T47D (cell line): ENCODE measurements around the gene NEDD4L.

Source experiments
- DNase-seq, 2 experiments: peaks; one replicate each; pipeline versions ENCODE4 v3.0.0 to v3.0.0-alpha.2; 2011 to 2012; ENCODE audit warnings: low read depth in 1 of 2, low spot score in 1 of 2
- JUND ChIP-seq: IDR thresholded peaks from 2 replicates; pipeline ENCODE4 v1.6.1; 2012; ENCODE audit warnings: low read depth
- in situ Hi-C: cut with HindIII; loops from 2 replicates; pipeline ENCODE4 v1.10.0; 2016; ENCODE audit warnings: low sequenced_read_pairs, low pct_unique_long_range_greater_than_20kb

The NEDD4L gene

DNA sequence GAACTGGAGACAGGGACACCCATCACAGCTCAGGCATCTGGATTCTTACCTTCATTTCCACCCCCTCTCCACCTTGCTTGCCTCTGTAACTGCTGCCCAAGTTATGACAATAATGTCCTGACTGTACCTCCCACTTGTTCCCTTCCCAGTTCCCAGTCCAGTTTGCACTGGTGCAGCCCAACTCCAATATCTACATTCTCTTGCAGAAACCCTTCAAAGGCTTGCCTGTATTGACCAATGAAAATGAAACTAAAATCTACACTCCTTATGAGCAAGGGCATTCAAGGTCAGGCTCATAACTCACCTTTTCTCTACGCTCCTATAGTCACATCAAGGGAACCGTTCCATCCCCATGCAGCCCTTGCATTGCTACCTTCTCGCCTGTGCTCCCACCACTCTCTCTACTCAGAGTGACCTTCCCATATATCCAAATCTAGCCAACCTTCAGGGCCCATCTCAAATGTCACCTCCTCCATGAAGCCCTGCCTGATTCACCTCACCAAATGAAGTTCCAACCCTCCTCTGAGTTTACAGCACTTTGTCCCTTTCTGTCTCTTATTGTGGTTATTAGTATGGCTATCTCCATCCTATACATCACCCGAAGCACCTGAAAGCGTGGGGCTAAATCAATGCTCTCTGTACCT, 365.9 kb downstream of the NEDD4L start:
- in situ Hi-C loops = no loop called here
- DNase-seq = no peak

DNA sequence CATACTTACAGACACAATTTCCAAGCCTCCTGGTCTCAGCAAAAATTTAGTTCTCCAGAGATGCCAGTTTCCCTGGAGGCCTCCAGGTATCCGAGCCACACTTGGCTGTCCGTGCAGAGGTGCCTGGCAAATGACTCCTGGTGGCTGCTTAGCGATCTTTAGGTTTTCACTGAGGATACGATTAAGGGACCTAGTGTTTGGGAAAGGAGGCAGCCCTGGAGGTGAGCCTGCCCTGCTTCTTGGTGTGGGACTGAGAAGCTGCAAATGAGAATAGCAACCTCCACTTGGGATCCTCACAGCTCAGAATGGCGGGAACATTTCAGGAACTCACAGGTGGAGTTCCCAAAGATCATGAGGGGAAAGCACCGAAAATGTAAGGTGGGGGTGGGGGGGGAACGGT, 367.3 kb downstream of the NEDD4L start:
- in situ Hi-C loops = no loop called here
- DNase-seq = no peak
- TF ChIP-seq JUND = no peak

More for the DNA sequence above, 365.9 kb downstream of the NEDD4L start:
- TF ChIP-seq JUND = no peak

GRCh38 chr18:58412844-58413666, 369.0 kb downstream of the NEDD4L start:
- TF ChIP-seq JUND = no peak
- in situ Hi-C loops = no loop called here
- DNase-seq = no peak

DNA sequence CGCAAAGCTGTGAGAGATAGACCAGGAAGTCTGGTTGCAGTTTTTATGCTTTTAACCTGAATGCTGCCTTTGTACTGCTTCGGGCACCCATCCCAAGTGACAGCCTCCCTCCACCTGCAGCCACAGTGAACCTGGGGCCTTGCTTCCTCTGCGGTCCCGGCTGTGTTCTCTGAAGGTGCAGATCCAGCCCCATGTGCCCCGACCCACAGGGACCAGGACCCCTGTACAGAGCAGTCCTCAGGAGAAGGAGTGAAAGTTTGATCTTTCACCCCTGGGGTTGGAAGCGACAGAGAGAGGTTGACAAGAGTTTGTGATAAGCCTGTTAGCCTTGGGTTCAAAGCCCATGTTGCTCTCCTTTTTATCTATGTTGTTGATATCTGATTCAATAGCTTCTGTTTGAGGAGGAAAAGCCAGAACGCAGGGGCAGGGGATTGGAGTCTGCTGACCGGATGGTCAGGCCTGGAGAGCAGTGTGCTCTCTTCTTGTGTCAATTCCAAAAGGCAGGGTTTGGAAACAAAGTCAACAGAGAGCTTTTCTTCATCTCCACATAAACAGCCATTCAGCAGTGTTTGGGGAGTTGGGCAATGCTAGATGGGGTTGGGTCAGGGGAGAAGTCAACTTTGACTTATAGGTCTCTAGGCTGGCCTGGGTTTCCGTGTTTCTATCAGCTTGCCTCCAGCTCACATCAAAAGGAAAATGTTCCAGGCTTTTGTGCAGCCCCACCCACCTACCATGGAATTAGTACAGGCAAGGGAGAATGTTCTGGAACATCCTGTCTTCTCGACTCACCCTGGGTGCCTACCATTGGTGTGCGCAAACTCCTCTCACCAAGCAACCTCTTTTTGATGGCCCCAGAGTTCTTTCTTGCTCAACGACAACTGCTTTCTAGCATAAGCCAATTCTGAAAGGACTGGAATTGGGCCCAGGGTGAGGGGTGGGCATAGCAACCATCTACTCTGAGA, 369.9 kb downstream of the NEDD4L start:
- in situ Hi-C loops = no loop called here
- TF ChIP-seq JUND = no peak
- no peak for DNase-seq

DNA sequence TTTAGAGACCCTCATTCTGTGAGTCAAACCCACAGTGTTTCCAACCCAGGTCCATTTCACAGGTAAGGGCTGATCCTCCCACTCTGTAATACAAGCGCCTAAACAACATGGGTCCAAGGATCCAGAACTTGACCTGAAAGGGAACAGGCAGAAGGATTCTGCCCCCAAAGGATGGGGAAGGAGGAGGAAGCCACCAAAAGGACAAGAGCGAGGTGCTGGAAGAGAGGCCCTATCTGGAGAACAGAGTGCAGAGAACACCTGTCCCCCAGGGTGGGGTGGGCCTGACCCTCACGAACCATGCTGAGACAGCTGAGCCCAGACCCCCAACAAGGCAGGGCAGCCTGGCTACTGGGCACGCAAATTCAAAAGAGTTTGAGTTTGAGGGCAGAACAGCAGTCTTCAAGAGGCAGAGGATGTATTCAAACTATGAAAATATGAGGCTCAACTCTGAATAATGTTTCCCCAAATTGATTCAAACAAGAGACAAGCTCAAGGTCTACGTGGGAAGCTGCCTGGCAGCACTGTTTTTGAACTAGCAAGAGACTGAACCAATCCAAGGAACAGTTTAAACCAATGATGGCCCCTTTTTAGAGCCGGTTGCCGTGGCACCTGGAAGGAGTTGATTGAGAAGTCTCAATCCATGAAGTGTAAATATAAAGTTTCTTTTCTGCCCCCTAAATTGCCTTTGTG, 372.1 kb downstream of the NEDD4L start:
- TF ChIP-seq JUND = no peak
- DNase-seq = no peak
- in situ Hi-C loops = no loop called here

GRCh38 chr18:58416704-58417683, 373.0 kb downstream of the NEDD4L start:
- in situ Hi-C loops = no loop called here
- TF ChIP-seq JUND = no peak
- DNase-seq = no peak

GRCh38 chr18:58417752-58418151, 373.7 kb downstream of the NEDD4L start:
- DNase-seq = no peak
- TF ChIP-seq JUND = no peak
- in situ Hi-C loops = no loop called here

GRCh38 chr18:58418361-58418760, 374.3 kb downstream of the NEDD4L start:
- no peak for TF ChIP-seq JUND
- in situ Hi-C loops = no loop called here
- DNase-seq = no peak

- TF ChIP-seq JUND = no peak
- DNase-seq = no peak
- in situ Hi-C loops = no loop called here
Measured at GRCh38 chr18:58419587-58420199, 375.7 kb downstream of the NEDD4L start.

DNA sequence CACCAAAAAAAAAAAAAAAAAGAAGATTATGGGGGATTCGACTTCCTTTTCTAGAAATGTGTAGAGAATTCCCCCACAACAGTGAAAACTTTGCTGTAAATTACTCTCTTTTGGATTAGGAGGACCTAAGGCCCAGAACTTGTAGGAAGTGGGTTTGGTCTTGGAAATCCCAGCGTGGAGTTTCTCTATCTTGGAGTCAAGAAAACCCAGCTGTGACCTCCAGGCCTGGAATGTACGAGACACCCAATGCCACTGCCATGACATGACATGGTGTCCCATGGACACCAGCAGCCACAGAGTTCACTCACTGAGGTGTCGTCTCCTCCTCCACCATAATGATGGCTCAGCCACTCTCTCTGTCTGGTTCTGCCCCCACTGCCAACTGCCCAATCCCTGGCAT, 382.6 kb downstream of the NEDD4L start:
- no peak for DNase-seq
- in situ Hi-C loops = no loop called here
- TF ChIP-seq JUND = no peak

DNA sequence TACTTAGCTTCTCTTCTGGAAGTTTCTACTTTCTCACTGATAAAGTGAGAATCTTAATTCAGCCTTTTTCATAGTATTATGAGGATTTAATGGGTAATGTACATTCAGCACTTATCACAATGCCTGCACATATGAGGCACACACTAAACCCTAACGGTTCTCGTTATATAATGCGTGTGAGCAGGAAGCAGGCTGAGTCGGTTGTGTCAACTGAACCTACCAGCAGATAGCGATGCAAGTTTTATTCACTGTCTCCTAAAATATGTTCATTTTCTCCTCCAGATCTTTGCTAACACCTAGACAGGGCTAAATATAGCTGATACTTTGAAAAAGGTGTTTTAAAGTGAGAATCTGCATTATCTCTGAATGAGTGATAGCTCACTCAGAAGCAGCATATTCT, 383.3 kb downstream of the NEDD4L start:
- TF ChIP-seq JUND = no peak
- in situ Hi-C loops = no loop called here
- DNase-seq = no peak
